ENCODE measurements around the gene CABP2. TPM values are rescaled to one million over a fixed set of nuclear protein-coding genes. Genes with fewer than 3 reads are reported as not detected.

The CABP2 gene
- total RNA-seq, 1 donor, result not detected

DNA sequence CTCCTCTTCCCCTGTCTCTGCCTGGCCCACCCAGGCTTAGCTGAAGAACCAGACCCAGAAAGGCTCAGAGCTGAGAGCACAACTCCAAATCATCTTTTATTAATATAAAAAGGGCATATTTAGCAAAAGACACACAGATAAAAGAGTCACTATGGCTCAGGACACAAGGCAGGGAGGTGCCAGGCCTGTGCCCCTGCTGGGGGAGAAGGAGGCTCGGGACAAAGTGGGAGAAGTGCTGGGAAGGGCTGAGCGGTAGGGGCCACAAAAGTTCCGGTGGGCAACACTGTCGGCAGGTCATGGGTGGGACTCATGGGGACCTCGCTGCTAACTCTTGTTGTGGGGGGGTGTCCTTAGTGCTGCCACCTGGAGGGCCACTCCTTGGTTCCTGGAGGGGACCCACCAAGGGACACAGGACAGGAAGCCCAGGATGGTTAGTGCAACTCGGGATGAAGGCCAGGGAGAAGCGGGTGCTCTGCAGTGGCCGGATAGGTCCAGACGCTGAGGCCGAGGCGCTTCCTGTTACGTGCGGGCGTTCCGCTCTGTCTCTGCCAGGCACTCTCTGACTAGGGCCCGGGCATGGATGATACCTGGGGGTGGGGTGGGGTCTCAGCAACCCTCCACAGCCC, 16.7 kb downstream of the CABP2 start:
- Histone ChIP-seq H3K9me3 (ENCODE audit: low read depth, low read length) (no peaks in the 10 kb centered on the region), H2AFZ (ENCODE audit: low read length) (no peak overlapping the region), H3K4me2 (ENCODE audit: insufficient read depth, low read length) (peak overlapping the region; percentile 92), H3K4me3 (ENCODE audit: insufficient read depth, low read length) (no peak overlapping the region), H3K27me3 (ENCODE audit: insufficient read depth, low read length) (no peaks in the 10 kb centered on the region), H4K20me1 (ENCODE audit: insufficient read depth, low read length) (peaks cover 16% of the 10 kb centered on the region), H3K4me1 (ENCODE audit: insufficient read depth, low read length) (peaks cover 21% of the 10 kb centered on the region), H3K79me2 (ENCODE audit: insufficient read depth, low read length) (peaks cover 12% of the 10 kb centered on the region), H3K36me3 (ENCODE audit: insufficient read depth, low read length) (peaks cover 3% of the 10 kb centered on the region), H3K27ac (ENCODE audit: low read depth, low read length) (peak overlapping the region; percentile 37)
- DNase-seq (ENCODE audit: insufficient read length, low spot score, missing footprints), result peak; percentile 69
- TF ChIP-seq, protein P1, sequence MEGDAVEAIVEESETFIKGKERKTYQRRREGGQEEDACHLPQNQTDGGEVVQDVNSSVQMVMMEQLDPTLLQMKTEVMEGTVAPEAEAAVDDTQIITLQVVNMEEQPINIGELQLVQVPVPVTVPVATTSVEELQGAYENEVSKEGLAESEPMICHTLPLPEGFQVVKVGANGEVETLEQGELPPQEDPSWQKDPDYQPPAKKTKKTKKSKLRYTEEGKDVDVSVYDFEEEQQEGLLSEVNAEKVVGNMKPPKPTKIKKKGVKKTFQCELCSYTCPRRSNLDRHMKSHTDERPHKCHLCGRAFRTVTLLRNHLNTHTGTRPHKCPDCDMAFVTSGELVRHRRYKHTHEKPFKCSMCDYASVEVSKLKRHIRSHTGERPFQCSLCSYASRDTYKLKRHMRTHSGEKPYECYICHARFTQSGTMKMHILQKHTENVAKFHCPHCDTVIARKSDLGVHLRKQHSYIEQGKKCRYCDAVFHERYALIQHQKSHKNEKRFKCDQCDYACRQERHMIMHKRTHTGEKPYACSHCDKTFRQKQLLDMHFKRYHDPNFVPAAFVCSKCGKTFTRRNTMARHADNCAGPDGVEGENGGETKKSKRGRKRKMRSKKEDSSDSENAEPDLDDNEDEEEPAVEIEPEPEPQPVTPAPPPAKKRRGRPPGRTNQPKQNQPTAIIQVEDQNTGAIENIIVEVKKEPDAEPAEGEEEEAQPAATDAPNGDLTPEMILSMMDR (IDR thresholded peaks at IDR 0.05; ENCODE audit: extremely low read depth, low read depth, low read length), result no peak

DNA sequence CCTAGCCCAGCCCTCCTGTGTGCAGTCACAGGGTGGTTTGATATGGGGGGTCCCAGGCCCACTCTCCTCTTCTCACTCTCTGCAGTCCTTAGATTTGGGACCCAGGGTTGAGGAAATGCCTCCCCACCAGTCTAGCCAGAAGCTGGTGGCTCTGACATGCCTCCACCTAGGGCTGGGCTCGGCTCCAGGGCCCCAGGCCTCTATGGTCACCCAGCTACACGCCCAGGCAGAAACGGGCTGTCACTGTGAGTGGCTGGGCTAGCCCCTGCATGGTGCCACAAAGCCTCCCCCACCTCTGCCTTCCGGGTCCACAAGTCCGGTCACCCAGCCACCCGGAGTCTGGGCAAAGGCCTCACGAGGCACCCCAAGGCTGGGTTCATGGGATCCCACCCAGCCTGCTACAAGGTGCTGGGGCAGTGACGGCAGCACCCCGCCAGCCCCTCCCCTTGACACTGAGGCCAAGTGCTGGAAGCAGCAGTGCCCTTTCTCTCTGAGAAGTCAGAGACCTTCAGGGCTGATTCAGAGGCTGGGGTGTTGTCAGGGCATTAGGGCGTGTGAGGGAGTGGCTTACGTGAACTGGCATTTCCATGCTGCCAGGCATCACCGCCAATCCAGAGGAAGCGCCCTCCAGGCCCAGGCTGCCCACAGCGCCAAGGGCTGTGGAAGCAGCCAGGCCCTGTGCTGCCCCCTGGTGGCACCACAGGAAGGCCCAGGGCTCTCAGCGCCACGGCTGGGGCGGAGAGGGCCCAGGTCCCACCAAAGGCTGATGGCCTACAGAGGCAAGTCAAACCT, 17.4 kb downstream of the CABP2 start:
- H3K4me1 ChIP-seq (ENCODE audit: insufficient read depth, low read length), result peaks cover 21% of the 10 kb centered on the region
- H3K79me2 ChIP-seq (ENCODE audit: insufficient read depth, low read length), result peaks cover 12% of the 10 kb centered on the region
- peaks cover 18% of the 10 kb centered on the region for H4K20me1 ChIP-seq (ENCODE audit: insufficient read depth, low read length)
- H3K27me3 ChIP-seq (ENCODE audit: insufficient read depth, low read length), result no peaks in the 10 kb centered on the region
- TF ChIP-seq, protein P1 (IDR thresholded peaks at IDR 0.05; ENCODE audit: extremely low read depth, low read depth, low read length), result peak; percentile 92
- peak overlapping the region; percentile 85 for H3K4me2 ChIP-seq (ENCODE audit: insufficient read depth, low read length)
- peaks cover 8% of the 10 kb centered on the region for H3K36me3 ChIP-seq (ENCODE audit: insufficient read depth, low read length)
- no peaks in the 10 kb centered on the region for H3K9me3 ChIP-seq (ENCODE audit: low read depth, low read length)
- H2AFZ ChIP-seq (ENCODE audit: low read length), result peak overlapping the region; percentile 44
- DNase-seq (ENCODE audit: insufficient read length, low spot score, missing footprints), result peak; percentile 99
- peak overlapping the region; percentile 76 for H3K4me3 ChIP-seq (ENCODE audit: insufficient read depth, low read length)
- peak overlapping the region; percentile 73 for H3K27ac ChIP-seq (ENCODE audit: low read depth, low read length)

DNA sequence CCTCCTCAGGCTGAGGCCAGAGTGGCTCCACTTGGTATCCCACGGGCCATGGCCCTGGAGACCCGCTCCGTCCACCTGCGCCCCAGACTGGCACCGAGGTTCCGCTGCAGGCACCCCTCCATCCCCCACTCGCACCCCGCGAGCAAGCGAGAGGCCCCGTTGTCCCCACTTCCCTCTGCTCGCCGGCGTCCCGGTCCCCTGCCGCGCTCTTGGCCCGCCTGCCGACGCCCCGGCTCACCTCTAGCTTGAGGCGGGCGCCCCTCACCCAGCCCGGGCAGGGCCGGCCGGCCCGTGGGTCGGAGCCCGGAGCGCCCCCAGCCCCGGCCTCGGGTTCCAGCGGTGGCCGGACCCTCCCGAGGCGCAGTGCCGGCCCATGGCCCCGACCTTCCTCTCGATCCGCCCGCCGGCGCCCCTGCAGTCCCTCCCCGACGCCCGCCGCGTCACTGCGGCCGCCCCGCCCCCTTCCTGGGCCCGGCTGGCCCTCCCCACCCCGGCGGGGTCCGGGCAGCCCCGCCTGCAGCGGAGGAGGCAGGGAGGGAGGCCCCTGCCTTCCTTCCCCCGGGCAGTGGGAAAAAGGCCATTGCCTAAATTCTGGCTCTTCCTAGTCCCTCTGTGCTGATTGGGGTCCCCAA, 18.2 kb downstream of the CABP2 start, which contains the start of gene PITPNM1:
PITPNM1 (minus strand) TSS at position 414 of the 632 bp plus-strand sequence. CDS start 1,183 bp downstream, outside the sequence.
- DNase-seq (ENCODE audit: insufficient read length, low spot score, missing footprints), result peak; percentile 98
- TF ChIP-seq, protein P1 (IDR thresholded peaks at IDR 0.05; ENCODE audit: extremely low read depth, low read depth, low read length), result no peak
- H3K9me3 ChIP-seq (ENCODE audit: low read depth, low read length), result no peaks in the 10 kb centered on the region
- peaks cover 18% of the 10 kb centered on the region for H4K20me1 ChIP-seq (ENCODE audit: insufficient read depth, low read length)
- H3K4me1 ChIP-seq (ENCODE audit: insufficient read depth, low read length), result peaks cover 21% of the 10 kb centered on the region
- peak within 1 kb of the TSS; percentile 57 for H2AFZ ChIP-seq (ENCODE audit: low read length)
- H3K79me2 ChIP-seq (ENCODE audit: insufficient read depth, low read length), result peaks cover 12% of the 10 kb centered on the region
- peak within 1 kb of the TSS; percentile 73 for H3K27ac ChIP-seq (ENCODE audit: low read depth, low read length)
- peak within 1 kb of the TSS; percentile 76 for H3K4me3 ChIP-seq (ENCODE audit: insufficient read depth, low read length)
- peak within 1 kb of the TSS; percentile 85 for H3K4me2 ChIP-seq (ENCODE audit: insufficient read depth, low read length)
- H3K27me3 ChIP-seq (ENCODE audit: insufficient read depth, low read length), result no peaks in the 10 kb centered on the region
- peaks cover 8% of the 10 kb centered on the region for H3K36me3 ChIP-seq (ENCODE audit: insufficient read depth, low read length)
